Coronary artery (tissue), 2 donors: ENCODE data around the gene ACCSL.

ENCODE experiments used
- DNase-seq: peaks from one replicate; pipeline ENCODE4 v3.0.0-alpha.2; 2017; ENCODE audit warnings: low spot score
- H3K27ac ChIP-seq, 2 donors: fragments of 200-600 bp; sonication (generic); one replicate each; pipeline ENCODE4 v1.5.1; 2016 to 2019
- H3K4me3 ChIP-seq: fragments of 200-600 bp; sonication (generic); 2 replicates; pipeline ENCODE4 v1.5.1; 2016; ENCODE audit warnings: mild to moderate bottlenecking, moderate library complexity
- CTCF ChIP-seq: fragments of 200-600 bp; sonication (generic); IDR thresholded peaks from one replicate; pipeline ENCODE4 v1.5.1; 2019; ENCODE audit warnings: antibody characterized with exemption

Gene ACCSL

GRCh38 chr11:44090539-44090938 lies 42.8 kb downstream of the ACCSL start:
- no peak overlapping the region for H3K27ac ChIP-seq
- no peak for TF ChIP-seq CTCF
- H3K4me3 ChIP-seq = no peak overlapping the region
- DNase-seq = no peak

GRCh38 chr11:44094260-44094868 lies 46.6 kb downstream of the ACCSL start:
- TF ChIP-seq CTCF = peak; percentile 70
- Histone ChIP-seq H3K27ac (no peak overlapping the region), H3K4me3 (no peak overlapping the region)
- no peak for DNase-seq

- Histone ChIP-seq H3K4me3 (peak within 1 kb of the TSS; percentile 93), H3K27ac (peak within 1 kb of the TSS; percentile 81 to 82)
- peak; percentile 91 for TF ChIP-seq CTCF
- peak; percentile 90 for DNase-seq
These were observed 48.0 kb downstream of the ACCSL start, which contains the start of gene EXT2 for GRCh38 chr11:44095506-44096359. Gene EXT2 (plus strand): TSS chr11:44095678. CDS start chr11:44107713, 12,035 bp downstream.

GRCh38 chr11:44096360-44097185 lies 48.8 kb downstream of the ACCSL start:
- peak overlapping the region; percentile 93 for H3K4me3 ChIP-seq
- no peak for DNase-seq
- peak overlapping the region; percentile 81 to 82 for H3K27ac ChIP-seq
- no peak for TF ChIP-seq CTCF

- H3K27ac ChIP-seq = no peak overlapping the region
- DNase-seq = no peak
- no peak overlapping the region for H3K4me3 ChIP-seq
- no peak for TF ChIP-seq CTCF
These were observed 50.0 kb downstream of the ACCSL start for GRCh38 chr11:44097821-44098220.

GRCh38 chr11:44101098-44101497 lies 53.3 kb downstream of the ACCSL start:
- no peak for TF ChIP-seq CTCF
- no peak overlapping the region for H3K4me3 ChIP-seq
- H3K27ac ChIP-seq = no peak overlapping the region
- DNase-seq = no peak
